GM12892 (cell line): ENCODE measurements around the gene PLD1.

Experiments used
- POLR2A ChIP-seq: IDR thresholded peaks from 2 replicates; pipeline ENCODE4 v1.6.1; 2011; ENCODE audit warnings: low read depth, low read length, control low read depth
- POLR2AphosphoS5 ChIP-seq: IDR thresholded peaks from 2 replicates; pipeline ENCODE4 v1.6.1; 2011; ENCODE audit warnings: low read depth, low read length, control low read depth
- TAF1 ChIP-seq: IDR thresholded peaks from 2 replicates; pipeline ENCODE4 v1.6.1; 2011; ENCODE audit warnings: low read depth, mild to moderate bottlenecking, control low read depth, low read length, borderline replicate concordance

DNA sequence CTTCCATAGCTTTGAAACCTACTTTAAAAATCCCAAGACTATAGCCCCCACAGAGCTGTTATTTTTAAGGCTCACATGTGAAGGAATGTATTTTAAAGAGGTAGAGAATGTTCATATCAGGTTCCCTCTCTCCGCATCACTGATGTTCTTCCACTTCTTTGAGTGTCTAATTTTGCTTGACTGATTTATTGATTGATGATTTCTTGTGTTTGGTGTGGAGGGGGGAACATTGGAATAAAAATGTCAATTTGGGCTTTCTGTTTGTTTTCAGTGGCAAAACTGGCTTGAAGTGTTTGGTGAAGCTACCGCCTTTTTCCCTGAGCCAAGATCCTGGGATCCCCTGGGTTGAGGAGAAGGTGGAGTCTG lies 30.1 kb upstream of the PLD1 start:
- TF ChIP-seq TAF1 (no peak), POLR2AphosphoS5 (no peak), POLR2A (no peak)
